HFFc6 (cell line): ENCODE results near the gene KIAA0232. TPM values are rescaled to one million over a fixed set of nuclear protein-coding genes. Genes with fewer than 3 reads are reported as not detected.

Experiments used
- DNase-seq: peaks from one replicate; pipeline ENCODE4 v3.0.0-alpha.2; 2018
- H3K27ac Mint-ChIP-seq: 2 replicates; pipeline ENCODE4 v1.8.0; 2020; ENCODE audit warnings: mild to moderate bottlenecking, mixed read lengths
- H3K27me3 Mint-ChIP-seq: 2 replicates; pipeline ENCODE4 v1.8.0; 2021; ENCODE audit warnings: mild to moderate bottlenecking, moderate library complexity, mixed read lengths; ENCODE audit not compliant: insufficient read depth
- H3K36me3 Mint-ChIP-seq: 2 replicates; pipeline ENCODE4 v1.8.0; 2021; ENCODE audit warnings: low read depth, mixed read lengths
- H3K4me1 Mint-ChIP-seq: 2 replicates; pipeline ENCODE4 v1.8.0; 2020; ENCODE audit warnings: low read depth, mixed read lengths
- H3K4me3 Mint-ChIP-seq: 2 replicates; pipeline ENCODE4 v1.8.0; 2020; ENCODE audit warnings: mild to moderate bottlenecking, moderate library complexity, mixed read lengths
- H3K9me3 Mint-ChIP-seq: 2 replicates; pipeline ENCODE4 v1.8.0; 2020; ENCODE audit warnings: mild to moderate bottlenecking, mixed read lengths
- CTCF ChIP-seq: fragments of 200-600 bp; sonication (generic); IDR thresholded peaks from 2 replicates; pipeline ENCODE4 v1.5.0; 2021; ENCODE audit warnings: antibody characterized with exemption, mild to moderate bottlenecking
- total RNA-seq, 6 experiments: library from RNA; stranded (reverse); fragmentation: NEBNext Ultra II Directional; extraction: Animal tissue kit (Norgen Biotek cat#: 25700); gene quantifications; 2 replicates in 1 of 6; 3 replicates in 5 of 6; pipeline ENCODE4 v1.2.3, GENCODE V29; 2021

KIAA0232 gene
- total RNA-seq, 6 experiments from 2014 or later, result 15.2 to 21.2 (median 19.0) TPM

DNA sequence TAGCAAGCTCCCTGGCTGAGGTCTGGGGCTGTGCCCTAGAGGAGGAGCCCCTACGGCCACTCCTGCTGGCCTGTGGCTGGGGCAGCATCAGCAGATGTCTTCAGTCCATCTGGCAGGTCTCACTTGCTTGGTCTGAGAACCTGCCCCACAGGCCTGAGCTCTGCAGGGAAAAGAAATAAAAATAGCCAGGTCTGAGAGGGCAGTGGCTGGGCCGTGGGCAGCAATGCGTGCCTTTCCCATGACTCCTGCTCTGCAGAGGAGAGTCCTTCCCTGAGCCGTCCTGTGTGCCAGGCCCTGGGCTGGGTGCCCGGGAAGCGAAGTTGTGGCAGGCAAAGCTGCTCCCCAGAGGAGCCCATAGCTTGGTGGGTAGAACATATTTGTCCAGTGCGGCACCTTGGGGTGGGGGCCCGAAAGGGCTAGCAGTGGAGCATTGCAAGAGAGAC, 11.3 kb upstream of the KIAA0232 start:
- Mint-ChIP-seq H3K36me3 (no peaks in the 10 kb centered on the region), H3K27ac (no peak overlapping the region), H3K4me3 (no peak overlapping the region), H3K9me3 (no peaks in the 10 kb centered on the region), H3K27me3 (peaks cover 36% of the 10 kb centered on the region), H3K4me1 (peaks cover 28% of the 10 kb centered on the region)
- no peak for TF ChIP-seq CTCF
- no peak for DNase-seq

GRCh38 chr4:6772223-6772928, 10.2 kb upstream of the KIAA0232 start:
- Mint-ChIP-seq H3K4me1 (peaks cover 28% of the 10 kb centered on the region), H3K27ac (peak overlapping the region; percentile 36; the same call in 1 of the 2 replicates), H3K4me3 (no peak overlapping the region), H3K27me3 (peaks cover 36% of the 10 kb centered on the region), H3K36me3 (no peaks in the 10 kb centered on the region), H3K9me3 (no peaks in the 10 kb centered on the region)
- TF ChIP-seq CTCF, result no peak
- peak; percentile 18 for DNase-seq

DNA sequence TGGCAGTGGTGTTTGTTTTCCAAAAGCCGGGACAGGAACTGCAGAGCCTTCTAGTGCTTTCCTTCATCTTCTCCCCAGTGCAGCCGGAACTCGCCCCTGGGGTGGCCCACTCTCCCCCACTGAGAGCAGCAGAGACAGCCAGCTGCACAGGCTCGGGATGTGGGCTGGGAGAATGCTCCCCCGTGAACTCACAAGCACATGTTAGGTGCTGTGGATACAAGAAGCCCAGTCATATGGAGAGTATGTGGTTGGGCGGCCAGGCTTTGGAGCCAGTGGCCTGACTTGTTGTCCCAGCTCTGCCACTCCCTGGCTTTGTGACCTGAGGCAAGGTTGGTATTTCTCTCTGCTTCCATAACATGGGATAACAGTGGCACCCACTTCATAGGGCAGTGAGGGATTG, 9.4 kb upstream of the KIAA0232 start:
- DNase-seq, result no peak
- Mint-ChIP-seq H3K4me1 (peaks cover 28% of the 10 kb centered on the region), H3K27ac (no peak overlapping the region), H3K27me3 (peaks cover 36% of the 10 kb centered on the region), H3K9me3 (no peaks in the 10 kb centered on the region), H3K36me3 (no peaks in the 10 kb centered on the region), H3K4me3 (no peak overlapping the region)
- TF ChIP-seq CTCF, result no peak

DNA sequence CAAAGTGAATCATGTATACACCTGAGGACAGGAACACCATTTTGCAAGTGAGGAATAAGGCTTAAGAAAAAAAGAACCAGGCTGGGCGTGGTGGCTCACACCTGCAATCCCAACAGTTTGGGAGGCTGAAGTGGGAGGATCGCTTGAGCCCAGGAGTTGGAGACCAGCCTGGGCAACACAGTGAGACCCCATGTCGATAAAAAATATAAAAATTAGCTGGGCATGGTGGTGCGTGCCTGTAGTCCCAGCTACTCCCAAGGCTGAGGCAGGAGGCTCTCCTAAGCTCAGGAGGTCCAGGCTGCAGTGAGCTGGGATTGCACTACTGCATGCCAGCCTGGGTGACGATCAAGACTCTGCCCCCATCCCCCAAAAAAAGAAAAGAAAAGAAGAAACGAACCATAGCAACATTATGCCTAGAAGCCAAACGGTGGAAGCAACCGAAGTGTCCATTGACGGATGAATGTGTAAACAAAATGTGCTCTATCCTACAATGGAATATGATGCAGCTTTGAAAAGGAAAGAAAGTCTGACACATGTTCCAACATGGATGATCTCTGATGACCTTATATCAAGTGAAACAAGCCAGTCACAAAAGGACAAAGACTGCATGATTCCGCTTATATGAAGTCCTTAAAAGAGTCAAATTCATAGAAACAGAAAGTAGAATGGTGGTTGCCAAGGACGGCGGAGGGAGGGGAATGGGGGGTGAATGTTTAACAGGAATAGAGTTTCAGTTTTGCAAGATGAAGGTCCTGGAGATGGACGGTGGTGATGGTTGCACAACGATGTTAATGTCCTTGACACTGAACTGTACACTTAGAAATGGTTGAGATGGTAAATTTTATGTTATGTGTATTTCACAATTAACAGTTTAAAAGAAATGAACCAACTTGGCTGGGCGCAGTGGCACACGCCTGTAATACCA, 8.6 kb upstream of the KIAA0232 start:
- H3K27me3 Mint-ChIP-seq, result peaks cover 39% of the 10 kb centered on the region
- H3K4me1 Mint-ChIP-seq, result peaks cover 20% of the 10 kb centered on the region
- TF ChIP-seq CTCF, result no peak
- no peaks in the 10 kb centered on the region for H3K9me3 Mint-ChIP-seq
- DNase-seq, result no peak
- H3K4me3 Mint-ChIP-seq, result no peak overlapping the region
- H3K36me3 Mint-ChIP-seq, result no peaks in the 10 kb centered on the region
- H3K27ac Mint-ChIP-seq, result no peak overlapping the region

DNA sequence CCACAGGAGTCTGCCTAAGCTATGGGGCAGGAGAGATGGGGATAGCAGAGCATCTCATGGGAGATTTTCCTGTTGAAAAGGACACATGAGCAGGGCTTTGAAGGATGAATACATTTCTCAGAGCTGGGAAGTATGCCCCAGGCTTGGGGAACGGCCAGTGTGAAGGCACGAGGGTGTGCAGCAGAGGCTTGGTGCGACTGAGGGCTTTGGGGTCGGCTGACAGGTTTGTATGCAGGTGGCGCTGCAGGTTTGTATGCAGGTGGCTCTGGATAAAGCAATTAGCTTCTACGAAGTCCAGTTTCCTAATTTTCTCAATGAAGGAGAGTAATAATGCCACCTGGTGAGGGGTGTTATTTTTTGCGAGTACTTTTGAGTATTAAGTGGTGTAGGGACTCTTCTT, 6.8 kb upstream of the KIAA0232 start:
- no peaks in the 10 kb centered on the region for H3K36me3 Mint-ChIP-seq
- no peak overlapping the region for H3K27ac Mint-ChIP-seq
- H3K27me3 Mint-ChIP-seq, result peaks cover 37% of the 10 kb centered on the region
- no peak overlapping the region for H3K4me3 Mint-ChIP-seq
- TF ChIP-seq CTCF, result no peak
- peaks cover 20% of the 10 kb centered on the region for H3K4me1 Mint-ChIP-seq
- DNase-seq, result no peak
- H3K9me3 Mint-ChIP-seq, result no peaks in the 10 kb centered on the region
